ENCODE data around the gene ARHGAP23. TPM values are rescaled to one million over a fixed set of nuclear protein-coding genes. Genes with fewer than 3 reads are reported as not detected.
A peak's percentile ranks its signal among the peaks of the same experiment; 100 is the strongest.

ARHGAP23 gene
- polyA plus RNA-seq, 1 donor = 23.6 TPM

DNA sequence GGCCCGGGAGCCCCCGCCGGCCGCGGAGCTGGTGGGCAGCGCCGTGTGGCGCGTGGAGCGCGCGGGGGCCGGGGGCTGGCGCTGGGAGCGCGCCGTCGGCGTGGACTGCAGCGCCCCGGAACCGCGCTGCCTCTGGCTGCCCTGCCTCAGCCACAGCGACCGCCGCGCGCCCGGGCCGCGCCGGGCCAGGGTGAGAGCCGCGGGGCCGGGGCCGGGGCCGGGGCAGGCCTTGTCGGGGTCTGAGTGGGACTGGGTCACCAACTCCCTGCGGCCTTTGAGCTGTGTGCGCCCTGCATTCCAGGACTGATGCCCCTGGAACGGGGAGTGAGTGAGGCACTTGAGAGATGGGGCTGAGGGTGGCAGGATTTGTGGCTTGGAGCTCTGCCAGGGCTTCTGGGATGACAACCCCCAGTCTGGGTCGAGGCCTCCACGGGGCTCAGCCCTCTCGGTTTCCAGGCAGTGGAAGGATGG lies 25.7 kb downstream of the ARHGAP23 start:
- Histone ChIP-seq H3K27ac (ENCODE audit: low read length) (no peak overlapping the region), H3K9me3 (ENCODE audit: control insufficient read depth, low read depth, low read length) (no peaks in the 10 kb centered on the region), H3K36me3 (ENCODE audit: control insufficient read depth, insufficient read depth, low read length) (peaks cover 10% of the 10 kb centered on the region), H3K4me3 (ENCODE audit: low read length) (peak overlapping the region; percentile 45), H3K27me3 (ENCODE audit: control insufficient read depth, insufficient read depth, low read length) (peaks cover 32% of the 10 kb centered on the region), H3K4me1 (ENCODE audit: control insufficient read depth, insufficient read depth, low read length) (peaks cover 36% of the 10 kb centered on the region)
- no peak for DNase-seq
- WGBS (ENCODE audit: insufficient coverage, low lambda C conversion rate) = no CpG with 5 or more reads among the region's 44 CpGs

GRCh38 chr17:38454532-38454931 lies 26.3 kb downstream of the ARHGAP23 start:
- Histone ChIP-seq H3K27me3 (ENCODE audit: control insufficient read depth, insufficient read depth, low read length) (peaks cover 32% of the 10 kb centered on the region), H3K4me3 (ENCODE audit: low read length) (peak overlapping the region; percentile 45), H3K4me1 (ENCODE audit: control insufficient read depth, insufficient read depth, low read length) (peaks cover 31% of the 10 kb centered on the region), H3K27ac (ENCODE audit: low read length) (no peak overlapping the region), H3K36me3 (ENCODE audit: control insufficient read depth, insufficient read depth, low read length) (peaks cover 12% of the 10 kb centered on the region), H3K9me3 (ENCODE audit: control insufficient read depth, low read depth, low read length) (no peaks in the 10 kb centered on the region)
- no peak for DNase-seq
- WGBS (ENCODE audit: insufficient coverage, low lambda C conversion rate) = no CpG with 5 or more reads among the region's 12 CpGs

DNA sequence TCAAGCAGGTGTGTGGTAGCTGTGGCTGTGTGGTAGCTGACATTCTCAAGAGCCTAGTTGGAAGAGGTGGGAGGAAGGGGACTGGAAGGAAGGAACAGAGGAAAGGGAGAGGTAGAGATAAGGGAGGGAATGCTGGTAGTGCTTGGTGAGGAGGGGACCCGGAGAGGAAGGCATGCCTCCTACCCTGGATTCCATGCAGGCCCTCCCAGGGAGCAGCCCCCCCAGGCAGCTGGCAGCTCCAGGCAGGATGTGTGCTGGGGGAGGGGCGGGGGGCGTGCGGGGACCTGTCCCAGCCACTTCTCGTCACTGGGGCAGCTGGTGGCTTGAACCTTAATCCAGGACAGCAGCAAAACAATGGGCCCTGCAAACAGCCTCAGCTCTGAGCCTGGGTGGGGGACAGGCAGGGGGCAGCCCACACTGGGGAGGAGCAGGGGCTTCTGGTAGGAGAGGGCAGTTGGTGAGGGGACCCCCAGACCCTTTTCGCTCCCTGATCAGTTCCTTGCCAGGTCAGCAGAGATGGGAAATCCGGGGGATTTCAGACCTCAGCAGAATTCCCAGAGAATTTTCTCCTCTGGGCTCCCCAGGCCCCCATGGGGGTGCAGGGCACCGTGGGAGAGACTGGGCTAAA lies 27.1 kb downstream of the ARHGAP23 start:
- Histone ChIP-seq H3K9me3 (ENCODE audit: control insufficient read depth, low read depth, low read length) (no peaks in the 10 kb centered on the region), H3K27ac (ENCODE audit: low read length) (no peak overlapping the region), H3K36me3 (ENCODE audit: control insufficient read depth, insufficient read depth, low read length) (peaks cover 16% of the 10 kb centered on the region), H3K4me1 (ENCODE audit: control insufficient read depth, insufficient read depth, low read length) (peaks cover 26% of the 10 kb centered on the region), H3K27me3 (ENCODE audit: control insufficient read depth, insufficient read depth, low read length) (peaks cover 32% of the 10 kb centered on the region), H3K4me3 (ENCODE audit: low read length) (no peak overlapping the region)
- WGBS (ENCODE audit: insufficient coverage, low lambda C conversion rate) = no CpG with 5 or more reads among the region's 8 CpGs
- DNase-seq = no peak

- Histone ChIP-seq H3K4me1 (ENCODE audit: control insufficient read depth, insufficient read depth, low read length) (peaks cover 23% of the 10 kb centered on the region), H3K27ac (ENCODE audit: low read length) (no peak overlapping the region), H3K27me3 (ENCODE audit: control insufficient read depth, insufficient read depth, low read length) (peaks cover 32% of the 10 kb centered on the region), H3K36me3 (ENCODE audit: control insufficient read depth, insufficient read depth, low read length) (peaks cover 16% of the 10 kb centered on the region), H3K9me3 (ENCODE audit: control insufficient read depth, low read depth, low read length) (no peaks in the 10 kb centered on the region), H3K4me3 (ENCODE audit: low read length) (no peak overlapping the region)
- WGBS (ENCODE audit: insufficient coverage, low lambda C conversion rate) = no CpG with 5 or more reads among the region's 9 CpGs
- DNase-seq = no peak
These were observed 28.0 kb downstream of the ARHGAP23 start for GRCh38 chr17:38456031-38456815.

- no peak for DNase-seq
- Histone ChIP-seq H3K27me3 (ENCODE audit: control insufficient read depth, insufficient read depth, low read length) (peaks cover 22% of the 10 kb centered on the region), H3K9me3 (ENCODE audit: control insufficient read depth, low read depth, low read length) (no peaks in the 10 kb centered on the region), H3K4me1 (ENCODE audit: control insufficient read depth, insufficient read depth, low read length) (peaks cover 15% of the 10 kb centered on the region), H3K27ac (ENCODE audit: low read length) (no peak overlapping the region), H3K4me3 (ENCODE audit: low read length) (no peak overlapping the region), H3K36me3 (ENCODE audit: control insufficient read depth, insufficient read depth, low read length) (peaks cover 18% of the 10 kb centered on the region)
- WGBS (ENCODE audit: insufficient coverage, low lambda C conversion rate) = no CpG with 5 or more reads among the region's 18 CpGs
These were observed 29.5 kb downstream of the ARHGAP23 start for GRCh38 chr17:38457577-38458371.

DNA sequence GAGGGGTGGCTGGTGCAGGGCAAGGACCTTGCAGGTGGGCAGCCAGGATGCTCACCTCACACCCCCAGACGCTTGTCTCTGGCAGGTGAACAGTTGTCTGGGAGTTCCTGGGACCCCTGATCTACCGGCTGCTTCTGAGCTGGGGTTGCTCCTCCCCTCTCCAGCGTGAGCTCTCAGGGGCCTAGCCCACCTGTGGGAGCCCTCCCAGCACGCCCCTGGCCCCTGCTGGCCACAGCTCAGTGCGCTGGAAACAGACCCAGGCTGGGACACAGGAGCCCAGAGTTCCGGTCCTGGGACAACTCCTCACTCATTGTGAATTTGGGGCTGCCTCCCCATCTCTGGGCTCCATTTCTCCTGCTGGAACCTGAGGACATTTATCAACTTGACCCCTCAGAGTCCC lies 30.3 kb downstream of the ARHGAP23 start:
- WGBS (ENCODE audit: insufficient coverage, low lambda C conversion rate) = no CpG with 5 or more reads among the region's 6 CpGs
- Histone ChIP-seq H3K4me3 (ENCODE audit: low read length) (no peak overlapping the region), H3K27me3 (ENCODE audit: control insufficient read depth, insufficient read depth, low read length) (peaks cover 19% of the 10 kb centered on the region), H3K27ac (ENCODE audit: low read length) (no peak overlapping the region), H3K9me3 (ENCODE audit: control insufficient read depth, low read depth, low read length) (no peaks in the 10 kb centered on the region), H3K36me3 (ENCODE audit: control insufficient read depth, insufficient read depth, low read length) (peaks cover 25% of the 10 kb centered on the region), H3K4me1 (ENCODE audit: control insufficient read depth, insufficient read depth, low read length) (peaks cover 10% of the 10 kb centered on the region)
- DNase-seq = no peak

DNA sequence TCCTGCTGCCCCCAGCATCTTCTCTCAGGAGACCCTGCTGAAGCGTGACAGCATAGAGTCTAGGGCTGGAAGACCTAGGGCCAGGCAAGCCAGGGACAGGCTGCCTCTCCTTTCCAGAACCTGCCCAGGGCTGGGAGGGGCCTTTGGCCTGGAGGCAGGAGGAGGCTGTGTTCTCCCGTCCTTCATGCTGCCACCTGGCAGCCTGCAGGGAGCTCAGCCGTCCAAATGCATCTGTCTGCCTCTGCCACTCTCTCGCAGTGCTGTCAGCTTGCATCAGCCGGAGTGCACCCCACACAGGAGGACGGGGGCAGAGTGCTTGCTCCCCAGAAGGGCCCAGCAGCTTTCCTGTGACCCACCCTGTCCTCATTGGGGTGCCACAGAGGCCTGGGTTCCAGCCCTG lies 31.3 kb downstream of the ARHGAP23 start:
- H3K4me3 ChIP-seq (ENCODE audit: low read length) = no peak overlapping the region
- H3K9me3 ChIP-seq (ENCODE audit: control insufficient read depth, low read depth, low read length) = no peaks in the 10 kb centered on the region
- peaks cover 14% of the 10 kb centered on the region for H3K4me1 ChIP-seq (ENCODE audit: control insufficient read depth, insufficient read depth, low read length)

DNA sequence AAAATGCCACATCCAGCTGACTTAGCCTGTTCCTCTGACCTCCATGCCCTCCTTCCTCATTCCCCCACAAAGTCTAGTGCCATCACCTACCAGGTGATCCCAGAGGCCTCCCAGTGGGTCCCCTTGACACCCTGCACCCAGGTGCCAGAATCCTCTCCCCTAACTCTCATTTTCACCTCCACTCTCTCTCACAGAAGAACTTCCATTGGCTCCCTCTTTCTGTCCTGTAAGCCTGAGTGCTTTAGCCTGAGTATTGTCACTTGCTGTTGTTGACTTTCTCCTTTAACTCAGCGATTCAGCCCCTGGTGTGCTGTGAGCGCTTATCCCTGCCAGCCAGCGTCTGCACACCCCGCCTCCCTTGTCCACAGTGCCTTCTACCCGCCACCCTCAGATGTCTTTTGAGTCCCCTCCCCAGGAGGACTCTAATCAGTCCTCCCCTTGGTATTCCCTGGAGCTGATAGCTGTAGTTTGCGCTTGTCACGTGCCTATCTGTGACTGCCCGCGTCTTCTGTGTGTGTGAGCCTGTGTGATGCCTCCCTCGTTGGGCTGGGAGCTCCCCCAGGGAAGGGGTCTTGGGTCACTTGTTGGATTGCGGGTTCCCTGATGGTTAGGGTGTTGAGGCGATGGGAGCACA lies 31.9 kb downstream of the ARHGAP23 start:
- Histone ChIP-seq H3K4me1 (ENCODE audit: control insufficient read depth, insufficient read depth, low read length) (peaks cover 19% of the 10 kb centered on the region), H3K27ac (ENCODE audit: low read length) (no peak overlapping the region), H3K27me3 (ENCODE audit: control insufficient read depth, insufficient read depth, low read length) (peaks cover 10% of the 10 kb centered on the region), H3K4me3 (ENCODE audit: low read length) (no peak overlapping the region), H3K36me3 (ENCODE audit: control insufficient read depth, insufficient read depth, low read length) (peaks cover 34% of the 10 kb centered on the region), H3K9me3 (ENCODE audit: control insufficient read depth, low read depth, low read length) (no peaks in the 10 kb centered on the region)
- peak; percentile 37 to 60 for DNase-seq
- WGBS (ENCODE audit: insufficient coverage, low lambda C conversion rate) = no CpG with 5 or more reads among the region's 12 CpGs

More for the DNA sequence above, 31.3 kb downstream of the ARHGAP23 start:
- WGBS (ENCODE audit: insufficient coverage, low lambda C conversion rate) = no CpG with 5 or more reads among the region's 6 CpGs
- Histone ChIP-seq H3K27ac (ENCODE audit: low read length) (no peak overlapping the region), H3K27me3 (ENCODE audit: control insufficient read depth, insufficient read depth, low read length) (peaks cover 15% of the 10 kb centered on the region), H3K36me3 (ENCODE audit: control insufficient read depth, insufficient read depth, low read length) (peaks cover 34% of the 10 kb centered on the region)
- DNase-seq = no peak

DNA sequence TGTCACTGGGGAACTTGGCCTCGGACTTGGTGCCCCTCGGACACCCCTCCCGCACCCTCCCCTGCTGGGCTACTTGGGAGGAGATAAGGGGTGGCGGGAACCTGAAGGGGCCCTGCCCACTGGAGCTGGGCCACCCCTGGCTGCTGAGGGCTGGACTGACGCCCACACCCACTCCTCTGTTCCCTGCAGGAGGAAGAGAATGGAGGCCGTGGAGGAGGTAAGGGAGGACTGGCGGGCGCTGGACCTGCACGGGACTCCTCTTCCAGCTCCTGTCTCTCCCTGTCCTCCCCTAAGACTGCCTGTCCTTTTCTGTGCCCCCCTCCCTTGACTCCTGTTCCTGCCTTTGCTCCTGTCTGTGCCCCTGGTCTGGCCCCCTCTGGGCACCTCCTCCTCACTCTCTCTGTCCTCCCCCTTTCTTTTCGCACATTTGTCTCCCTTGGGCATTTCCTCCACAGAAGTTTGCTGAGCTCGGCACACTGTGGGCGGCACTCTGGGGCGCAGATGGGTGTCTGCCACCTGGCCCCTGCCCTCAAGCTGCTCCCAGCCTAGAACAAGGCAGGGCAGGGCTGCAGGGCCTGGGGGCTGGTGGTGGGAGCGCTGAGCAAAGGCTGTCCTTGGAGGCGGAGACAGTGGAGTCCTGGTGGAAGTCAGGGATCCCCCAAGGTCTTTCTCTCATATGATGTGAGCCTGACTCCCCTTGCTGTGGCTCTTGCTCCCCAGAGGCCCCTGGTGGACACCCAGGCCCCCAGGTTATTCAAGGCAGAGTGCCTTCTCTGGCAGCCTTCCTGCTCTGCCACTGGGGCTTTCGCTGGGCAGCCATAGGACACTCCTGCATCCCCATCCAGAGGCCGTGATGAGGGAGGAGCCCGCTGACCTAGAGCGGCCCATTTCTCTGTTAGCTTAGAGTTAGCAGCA lies 32.7 kb downstream of the ARHGAP23 start:
- Histone ChIP-seq H3K4me3 (ENCODE audit: low read length) (no peak overlapping the region), H3K4me1 (ENCODE audit: control insufficient read depth, insufficient read depth, low read length) (peaks cover 24% of the 10 kb centered on the region), H3K27ac (ENCODE audit: low read length) (no peak overlapping the region), H3K9me3 (ENCODE audit: control insufficient read depth, low read depth, low read length) (no peaks in the 10 kb centered on the region), H3K36me3 (ENCODE audit: control insufficient read depth, insufficient read depth, low read length) (peaks cover 34% of the 10 kb centered on the region), H3K27me3 (ENCODE audit: control insufficient read depth, insufficient read depth, low read length) (peaks cover 7% of the 10 kb centered on the region)
- DNase-seq = no peak
- 83% methylated on average over 1 of the region's 19 CpGs for WGBS (ENCODE audit: insufficient coverage, low lambda C conversion rate)
